ENCODE measurements around the gene ZCCHC4.

The ZCCHC4 gene

GRCh38 chr4:25403699-25404098 is 91.1 kb downstream of the ZCCHC4 start:
- TF ChIP-seq CTCF (conservative IDR thresholded peaks at IDR 0.05) = no peak
- H3K27ac ChIP-seq = no peak overlapping the region

- no peak overlapping the region for H3K27ac ChIP-seq
- TF ChIP-seq CTCF (conservative IDR thresholded peaks at IDR 0.05) = no peak
These were observed 92.9 kb downstream of the ZCCHC4 start for GRCh38 chr4:25405453-25405852.

GRCh38 chr4:25406081-25406692 is 93.6 kb downstream of the ZCCHC4 start:
- H3K27ac ChIP-seq = no peak overlapping the region
- no peak for TF ChIP-seq CTCF (conservative IDR thresholded peaks at IDR 0.05)

- no peak for TF ChIP-seq CTCF (conservative IDR thresholded peaks at IDR 0.05)
- H3K27ac ChIP-seq = no peak overlapping the region
These were observed 98.4 kb downstream of the ZCCHC4 start for GRCh38 chr4:25410820-25411529.

- no peak for TF ChIP-seq CTCF (conservative IDR thresholded peaks at IDR 0.05)
- no peak overlapping the region for H3K27ac ChIP-seq
These were observed 100.7 kb downstream of the ZCCHC4 start for GRCh38 chr4:25413261-25413660.

GRCh38 chr4:25417014-25417413 is 104.4 kb downstream of the ZCCHC4 start:
- no peak for TF ChIP-seq CTCF (conservative IDR thresholded peaks at IDR 0.05)
- H3K27ac ChIP-seq = no peak overlapping the region

All from VCaP (cell line).